GM23338 (cell line): Measurements from ENCODE around the gene MRAS. TPM values are rescaled to one million over a fixed set of nuclear protein-coding genes. Genes with fewer than 3 reads are reported as not detected.

Experiments
- ATAC-seq: fragments of 200-7000 bp; cut with Tn5 transposase; 3 replicates; pipeline ENCODE4 v1.9.1; 2020
- DNase-seq: peaks from one replicate; pipeline ENCODE4 v3.0.0-alpha.2; 2015; ENCODE audit warnings: low spot score
- H2AFZ ChIP-seq: fragments of 200-600 bp; sonication (generic); 2 replicates; pipeline ENCODE4 v1.8.0; 2016; ENCODE audit warnings: antibody characterized with exemption, mild to moderate bottlenecking, moderate library complexity
- H3F3A ChIP-seq: fragments of 200-600 bp; sonication (generic); replicated peaks from 2 replicates; pipeline ENCODE4 v1.8.0; 2017; ENCODE audit warnings: antibody characterized with exemption, mixed run types, low read depth
- H3K27ac ChIP-seq: fragments of 200-600 bp; sonication (generic); 2 replicates; pipeline ENCODE4 v1.6.1; 2016; ENCODE audit warnings: low read depth
- H3K27me3 ChIP-seq: fragments of 200-600 bp; sonication (generic); 2 replicates; pipeline ENCODE4 v1.8.0; 2016; ENCODE audit warnings: mild to moderate bottlenecking, mixed run types, moderate library complexity; ENCODE audit not compliant: insufficient read depth
- H3K36me3 ChIP-seq: fragments of 200-600 bp; sonication (generic); 2 replicates; pipeline ENCODE4 v1.8.0; 2016; ENCODE audit warnings: mild to moderate bottlenecking; ENCODE audit not compliant: insufficient read depth
- H3K4me1 ChIP-seq: fragments of 200-600 bp; sonication (generic); 2 replicates; pipeline ENCODE4 v1.8.0; 2016; ENCODE audit warnings: mild to moderate bottlenecking, moderate library complexity; ENCODE audit not compliant: insufficient read depth
- H3K4me2 ChIP-seq: fragments of 200-600 bp; sonication (generic); 2 replicates; pipeline ENCODE4 v1.7.1; 2017; ENCODE audit warnings: mixed run types
- H3K4me3 ChIP-seq: fragments of 200-600 bp; sonication (generic); 2 replicates; pipeline ENCODE4 v1.6.1; 2016; ENCODE audit warnings: mixed run types
- H3K79me2 ChIP-seq: fragments of 200-600 bp; sonication (generic); replicated peaks from 2 replicates; pipeline ENCODE4 v1.8.0; 2017; ENCODE audit warnings: mild to moderate bottlenecking; ENCODE audit not compliant: insufficient read depth
- H3K9me2 ChIP-seq: fragments of 200-600 bp; sonication (generic); 2 replicates; pipeline ENCODE4 v1.8.0; 2017; ENCODE audit not compliant: insufficient read depth
- H4K20me1 ChIP-seq: fragments of 200-600 bp; sonication (generic); replicated peaks from 2 replicates; pipeline ENCODE4 v1.8.0; 2017; ENCODE audit warnings: mild to moderate bottlenecking; ENCODE audit not compliant: insufficient read depth
- H3K27ac Mint-ChIP-seq: 2 replicates; pipeline ENCODE4 v1.8.0; 2020; ENCODE audit warnings: inconsistent platforms, mild to moderate bottlenecking, moderate library complexity, mixed read lengths
- H3K27me3 Mint-ChIP-seq: 3 replicates; pipeline ENCODE4 v1.8.0; 2022; ENCODE audit warnings: low read depth, mild to moderate bottlenecking, moderate library complexity, mixed read lengths, inconsistent platforms; ENCODE audit not compliant: insufficient read depth, poor library complexity
- H3K36me3 Mint-ChIP-seq: 3 replicates; pipeline ENCODE4 v1.8.0; 2021; ENCODE audit warnings: low read depth, mild to moderate bottlenecking, inconsistent platforms, moderate library complexity, mixed read lengths
- H3K4me1 Mint-ChIP-seq: 3 replicates; pipeline ENCODE4 v1.8.0; 2020; ENCODE audit warnings: mild to moderate bottlenecking, inconsistent platforms, mixed read lengths
- H3K4me3 Mint-ChIP-seq: 3 replicates; pipeline ENCODE4 v1.8.0; 2021; ENCODE audit warnings: moderate library complexity, mild to moderate bottlenecking, inconsistent platforms, mixed read lengths
- H3K9me3 Mint-ChIP-seq: 3 replicates; pipeline ENCODE4 v1.8.0; 2020; ENCODE audit warnings: moderate library complexity, mild to moderate bottlenecking, inconsistent platforms, mixed read lengths
- CREB1 ChIP-seq: fragments of 250-450 bp; sonication (Bioruptor Pico); IDR thresholded peaks from 2 replicates; pipeline ENCODE4 v1.5.0; 2020; ENCODE audit warnings: low read depth, mild to moderate bottlenecking, moderate library complexity
- NANOG ChIP-seq: IDR thresholded peaks from 2 replicates; pipeline ENCODE4 v1.6.1; 2016; ENCODE audit warnings: antibody characterized with exemption, borderline replicate concordance
- POLR2AphosphoS5 ChIP-seq: IDR thresholded peaks from 2 replicates; pipeline ENCODE4 v1.6.1; 2016; ENCODE audit warnings: antibody characterized with exemption, low read depth
- polyA plus RNA-seq: library from polyadenylated mRNA; unstranded; fragments of >200 nt; fragmentation: Nextera tagmentation; extraction: Ambion mirVana; gene quantifications from 2 replicates; pipeline ENCODE4 v1.2.1, GENCODE V29; 2016
- total RNA-seq: library from RNA; depleted of rRNA; stranded (reverse); fragments of >200 nt; shearing (Covaris generic); gene quantifications from 2 replicates; pipeline ENCODE4 v1.2.3, GENCODE V29; 2014
- TF ChIP-seq, protein P1 (sequence below): fragments of 250-450 bp; sonication (Bioruptor Pico); IDR thresholded peaks from 2 replicates; pipeline ENCODE4 v1.5.0; 2020; ENCODE audit warnings: mild to moderate bottlenecking, moderate library complexity
- TF ChIP-seq, protein P2 (sequence below): IDR thresholded peaks from one replicate; pipeline ENCODE4 v1.6.1; 2018; ENCODE audit warnings: antibody characterized with exemption; ENCODE audit not compliant: unreplicated experiment

The MRAS gene
- total and polyA plus RNA-seq, 2 experiments from 2014 or later, result 9.1 to 10.2 TPM

- peaks cover 6% of the 10 kb centered on the region for H3K4me1 ChIP-seq
- no peak overlapping the region for H2AFZ ChIP-seq
- Mint-ChIP-seq H3K4me3 (no peak overlapping the region), H3K27ac (no peak overlapping the region), H3K36me3 (no peaks in the 10 kb centered on the region), H3K27me3 (peaks cover 12% of the 10 kb centered on the region), H3K4me1 (peaks cover 12% of the 10 kb centered on the region), H3K9me3 (no peaks in the 10 kb centered on the region)
- ATAC-seq, result no peak
- H3K4me3 ChIP-seq, result no peak overlapping the region
- DNase-seq, result no peak
- H3K79me2 ChIP-seq, result no peaks in the 10 kb centered on the region
- H3F3A ChIP-seq, result no peaks in the 10 kb centered on the region
- TF ChIP-seq, protein P1, sequence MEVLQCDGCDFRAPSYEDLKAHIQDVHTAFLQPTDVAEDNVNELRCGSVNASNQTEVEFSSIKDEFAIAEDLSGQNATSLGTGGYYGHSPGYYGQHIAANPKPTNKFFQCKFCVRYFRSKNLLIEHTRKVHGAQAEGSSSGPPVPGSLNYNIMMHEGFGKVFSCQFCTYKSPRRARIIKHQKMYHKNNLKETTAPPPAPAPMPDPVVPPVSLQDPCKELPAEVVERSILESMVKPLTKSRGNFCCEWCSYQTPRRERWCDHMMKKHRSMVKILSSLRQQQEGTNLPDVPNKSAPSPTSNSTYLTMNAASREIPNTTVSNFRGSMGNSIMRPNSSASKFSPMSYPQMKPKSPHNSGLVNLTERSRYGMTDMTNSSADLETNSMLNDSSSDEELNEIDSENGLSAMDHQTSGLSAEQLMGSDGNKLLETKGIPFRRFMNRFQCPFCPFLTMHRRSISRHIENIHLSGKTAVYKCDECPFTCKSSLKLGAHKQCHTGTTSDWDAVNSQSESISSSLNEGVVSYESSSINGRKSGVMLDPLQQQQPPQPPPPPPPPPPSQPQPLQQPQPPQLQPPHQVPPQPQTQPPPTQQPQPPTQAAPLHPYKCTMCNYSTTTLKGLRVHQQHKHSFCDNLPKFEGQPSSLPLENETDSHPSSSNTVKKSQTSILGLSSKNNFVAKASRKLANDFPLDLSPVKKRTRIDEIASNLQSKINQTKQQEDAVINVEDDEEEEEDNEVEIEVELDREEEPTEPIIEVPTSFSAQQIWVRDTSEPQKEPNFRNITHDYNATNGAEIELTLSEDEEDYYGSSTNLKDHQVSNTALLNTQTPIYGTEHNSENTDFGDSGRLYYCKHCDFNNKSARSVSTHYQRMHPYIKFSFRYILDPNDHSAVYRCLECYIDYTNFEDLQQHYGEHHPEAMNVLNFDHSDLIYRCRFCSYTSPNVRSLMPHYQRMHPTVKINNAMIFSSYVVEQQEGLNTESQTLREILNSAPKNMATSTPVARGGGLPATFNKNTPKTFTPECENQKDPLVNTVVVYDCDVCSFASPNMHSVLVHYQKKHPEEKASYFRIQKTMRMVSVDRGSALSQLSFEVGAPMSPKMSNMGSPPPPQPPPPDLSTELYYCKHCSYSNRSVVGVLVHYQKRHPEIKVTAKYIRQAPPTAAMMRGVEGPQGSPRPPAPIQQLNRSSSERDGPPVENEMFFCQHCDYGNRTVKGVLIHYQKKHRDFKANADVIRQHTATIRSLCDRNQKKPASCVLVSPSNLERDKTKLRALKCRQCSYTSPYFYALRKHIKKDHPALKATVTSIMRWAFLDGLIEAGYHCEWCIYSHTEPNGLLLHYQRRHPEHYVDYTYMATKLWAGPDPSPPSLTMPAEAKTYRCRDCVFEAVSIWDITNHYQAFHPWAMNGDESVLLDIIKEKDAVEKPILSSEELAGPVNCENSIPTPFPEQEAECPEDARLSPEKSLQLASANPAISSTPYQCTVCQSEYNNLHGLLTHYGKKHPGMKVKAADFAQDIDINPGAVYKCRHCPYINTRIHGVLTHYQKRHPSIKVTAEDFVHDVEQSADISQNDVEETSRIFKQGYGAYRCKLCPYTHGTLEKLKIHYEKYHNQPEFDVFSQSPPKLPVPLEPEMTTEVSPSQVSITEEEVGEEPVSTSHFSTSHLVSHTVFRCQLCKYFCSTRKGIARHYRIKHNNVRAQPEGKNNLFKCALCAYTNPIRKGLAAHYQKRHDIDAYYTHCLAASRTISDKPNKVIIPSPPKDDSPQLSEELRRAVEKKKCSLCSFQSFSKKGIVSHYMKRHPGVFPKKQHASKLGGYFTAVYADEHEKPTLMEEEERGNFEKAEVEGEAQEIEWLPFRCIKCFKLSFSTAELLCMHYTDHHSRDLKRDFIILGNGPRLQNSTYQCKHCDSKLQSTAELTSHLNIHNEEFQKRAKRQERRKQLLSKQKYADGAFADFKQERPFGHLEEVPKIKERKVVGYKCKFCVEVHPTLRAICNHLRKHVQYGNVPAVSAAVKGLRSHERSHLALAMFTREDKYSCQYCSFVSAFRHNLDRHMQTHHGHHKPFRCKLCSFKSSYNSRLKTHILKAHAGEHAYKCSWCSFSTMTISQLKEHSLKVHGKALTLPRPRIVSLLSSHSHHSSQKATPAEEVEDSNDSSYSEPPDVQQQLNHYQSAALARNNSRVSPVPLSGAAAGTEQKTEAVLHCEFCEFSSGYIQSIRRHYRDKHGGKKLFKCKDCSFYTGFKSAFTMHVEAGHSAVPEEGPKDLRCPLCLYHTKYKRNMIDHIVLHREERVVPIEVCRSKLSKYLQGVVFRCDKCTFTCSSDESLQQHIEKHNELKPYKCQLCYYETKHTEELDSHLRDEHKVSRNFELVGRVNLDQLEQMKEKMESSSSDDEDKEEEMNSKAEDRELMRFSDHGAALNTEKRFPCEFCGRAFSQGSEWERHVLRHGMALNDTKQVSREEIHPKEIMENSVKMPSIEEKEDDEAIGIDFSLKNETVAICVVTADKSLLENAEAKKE (CRISPR knock-in tag), result no peak
- TF ChIP-seq CREB1 (CRISPR knock-in tag) (no peak), NANOG (no peak), POLR2AphosphoS5 (no peak)
- TF ChIP-seq, protein P2, sequence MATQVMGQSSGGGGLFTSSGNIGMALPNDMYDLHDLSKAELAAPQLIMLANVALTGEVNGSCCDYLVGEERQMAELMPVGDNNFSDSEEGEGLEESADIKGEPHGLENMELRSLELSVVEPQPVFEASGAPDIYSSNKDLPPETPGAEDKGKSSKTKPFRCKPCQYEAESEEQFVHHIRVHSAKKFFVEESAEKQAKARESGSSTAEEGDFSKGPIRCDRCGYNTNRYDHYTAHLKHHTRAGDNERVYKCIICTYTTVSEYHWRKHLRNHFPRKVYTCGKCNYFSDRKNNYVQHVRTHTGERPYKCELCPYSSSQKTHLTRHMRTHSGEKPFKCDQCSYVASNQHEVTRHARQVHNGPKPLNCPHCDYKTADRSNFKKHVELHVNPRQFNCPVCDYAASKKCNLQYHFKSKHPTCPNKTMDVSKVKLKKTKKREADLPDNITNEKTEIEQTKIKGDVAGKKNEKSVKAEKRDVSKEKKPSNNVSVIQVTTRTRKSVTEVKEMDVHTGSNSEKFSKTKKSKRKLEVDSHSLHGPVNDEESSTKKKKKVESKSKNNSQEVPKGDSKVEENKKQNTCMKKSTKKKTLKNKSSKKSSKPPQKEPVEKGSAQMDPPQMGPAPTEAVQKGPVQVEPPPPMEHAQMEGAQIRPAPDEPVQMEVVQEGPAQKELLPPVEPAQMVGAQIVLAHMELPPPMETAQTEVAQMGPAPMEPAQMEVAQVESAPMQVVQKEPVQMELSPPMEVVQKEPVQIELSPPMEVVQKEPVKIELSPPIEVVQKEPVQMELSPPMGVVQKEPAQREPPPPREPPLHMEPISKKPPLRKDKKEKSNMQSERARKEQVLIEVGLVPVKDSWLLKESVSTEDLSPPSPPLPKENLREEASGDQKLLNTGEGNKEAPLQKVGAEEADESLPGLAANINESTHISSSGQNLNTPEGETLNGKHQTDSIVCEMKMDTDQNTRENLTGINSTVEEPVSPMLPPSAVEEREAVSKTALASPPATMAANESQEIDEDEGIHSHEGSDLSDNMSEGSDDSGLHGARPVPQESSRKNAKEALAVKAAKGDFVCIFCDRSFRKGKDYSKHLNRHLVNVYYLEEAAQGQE, result no peak
- H3K36me3 ChIP-seq, result no peaks in the 10 kb centered on the region
- no peak overlapping the region for H3K27ac ChIP-seq
- H3K4me2 ChIP-seq, result no peak overlapping the region
- H3K27me3 ChIP-seq, result no peaks in the 10 kb centered on the region
- H3K9me2 ChIP-seq, result 0 out of 2 replicates have a peak, but pooled peaks cover 3% of the 10 kb centered on the region
- no peaks in the 10 kb centered on the region for H4K20me1 ChIP-seq
Observed at GRCh38 chr3:138355071-138355470, 6.7 kb downstream of the MRAS start.
